GM12878 (cell line): Measurements from ENCODE around the gene CNTNAP2. TPM values are rescaled to one million over a fixed set of nuclear protein-coding genes. Genes with fewer than 3 reads are reported as not detected.

ENCODE experiments used
- ATAC-seq: fragments of 200-7000 bp; cut with Tn5 transposase; 3 replicates; pipeline ENCODE4 v1.9.1; 2020; ENCODE audit warnings: mild to moderate bottlenecking, moderate library complexity
- BruUV-seq: library from RNA; stranded (reverse); fragments of 400-500 nt; replicated peaks from 2 replicates; lab custom pipeline; 2021; lab: Mats Ljungman, UMichigan
- CTCF ChIA-PET: fragments of 300-600 bp; sonication (Branson Sonifier 250); formaldehyde crosslinking; extraction: SDS; loops from one replicate; lab custom pipeline; 2021; ENCODE audit warnings: inconsistent platforms; lab: Yijun Ruan, JAX
- POLR2A ChIA-PET: fragments of 350-600 bp; formaldehyde crosslinking; extraction: SDS; loops from one replicate; lab custom pipeline; 2021; ENCODE audit warnings: inconsistent platforms; lab: Charles Lee
- RAD21 ChIA-PET: fragments of 300-600 bp; sonication (Branson Sonifier 250); formaldehyde crosslinking; loops from one replicate; lab custom pipeline; 2023; ENCODE audit warnings: antibody characterized with exemption; ENCODE audit not compliant: unreplicated experiment; lab: Charles Lee
- SMC1A ChIA-PET: fragments of 300-600 bp; sonication (Branson Sonifier 250); formaldehyde crosslinking; loops from one replicate; lab custom pipeline; 2023; ENCODE audit not compliant: unreplicated experiment, uncharacterized antibody; lab: Charles Lee
- DNase-seq: peaks from one replicate; pipeline ENCODE4 v3.0.0-alpha.2; 2011; ENCODE audit warnings: low read depth, low spot score
- FAIRE-seq: peaks from 3 replicates; lab custom pipeline; 2011; peaks lifted over from hg19 to GRCh38; lab: Jason Lieb, UNC
- H2AFZ ChIP-seq: 2 replicates; pipeline ENCODE4 v1.6.0; 2011; ENCODE audit warnings: low read depth, low read length, control low read depth; ENCODE audit not compliant: control insufficient read depth
- H3K27ac ChIP-seq: 2 replicates; pipeline ENCODE4 v1.5.1; 2011; ENCODE audit warnings: control low read depth; ENCODE audit not compliant: control insufficient read depth, insufficient read depth
- H3K27me3 ChIP-seq, 2 experiments: replicated peaks in 1 of 2; 2 replicates each; pipeline versions ENCODE4 v1.6.0 to v1.6.1; 2011; ENCODE audit warnings: low read length in 1 of 2; ENCODE audit not compliant: control insufficient read depth in 2 of 2, insufficient read depth in 2 of 2
- H3K36me3 ChIP-seq, 2 experiments: 2 replicates each; pipeline ENCODE4 v1.5.1; 2011; ENCODE audit warnings: low read length in 1 of 2; ENCODE audit not compliant: control insufficient read depth in 2 of 2, insufficient read depth in 2 of 2
- H3K4me1 ChIP-seq: 2 replicates; pipeline ENCODE4 v1.6.1; 2011; ENCODE audit warnings: mild to moderate bottlenecking, low read length, moderate library complexity, mixed read lengths; ENCODE audit not compliant: control insufficient read depth, insufficient read depth
- H3K4me2 ChIP-seq: 2 replicates; pipeline ENCODE4 v1.6.0; 2011; ENCODE audit warnings: control low read depth; ENCODE audit not compliant: control insufficient read depth, insufficient read depth
- H3K4me3 ChIP-seq: fragments of 200-600 bp; sonication (generic); 2 replicates; pipeline ENCODE4 v1.5.1; 2016
- H3K79me2 ChIP-seq: 2 replicates; pipeline ENCODE4 v1.6.0; 2011; ENCODE audit warnings: low read length; ENCODE audit not compliant: control insufficient read depth, insufficient read depth
- H3K9ac ChIP-seq: 2 replicates; pipeline ENCODE4 v1.8.0; 2011; ENCODE audit warnings: low read length, control low read depth, mixed read lengths; ENCODE audit not compliant: control insufficient read depth, insufficient read depth
- H3K9me3 ChIP-seq: replicated peaks from 3 replicates; pipeline ENCODE4 v1.5.1; 2011; ENCODE audit warnings: mild to moderate bottlenecking, low read length; ENCODE audit not compliant: control insufficient read depth, insufficient read depth
- H4K20me1 ChIP-seq: 2 replicates; pipeline ENCODE4 v1.6.0; 2011; ENCODE audit not compliant: control insufficient read depth, insufficient read depth
- HDAC6 ChIP-seq: fragments of 200-600 bp; sonication (generic); IDR thresholded peaks from one replicate; pipeline ENCODE4 v1.8.0; 2017; ENCODE audit warnings: antibody characterized with exemption; ENCODE audit not compliant: unreplicated experiment
- IKZF2 ChIP-seq, 2 experiments: fragments of 450-650 bp; IDR thresholded peaks; 2 replicates each; pipeline ENCODE4 v1.6.1; 2017; ENCODE audit warnings: mild to moderate bottlenecking in 2 of 2, moderate library complexity in 2 of 2
- MYC ChIP-seq: IDR thresholded peaks from 2 replicates; pipeline ENCODE4 v1.6.1; 2011; ENCODE audit warnings: mild to moderate bottlenecking, low read length, moderate library complexity, inconsistent platforms; ENCODE audit not compliant: insufficient read depth, insufficient replicate concordance, insufficient read length, severe bottlenecking
- NFXL1 ChIP-seq: fragments of 450-650 bp; IDR thresholded peaks from 2 replicates; pipeline ENCODE4 v1.6.1; 2017; ENCODE audit warnings: antibody characterized with exemption, mild to moderate bottlenecking, borderline replicate concordance
- NR2C1 ChIP-seq: fragments of 450-650 bp; IDR thresholded peaks from 2 replicates; pipeline ENCODE4 v1.6.1; 2017; ENCODE audit warnings: antibody characterized with exemption, mild to moderate bottlenecking, moderate library complexity
- YBX1 ChIP-seq: fragments of 450-650 bp; IDR thresholded peaks from 2 replicates; pipeline ENCODE4 v1.6.1; 2016; ENCODE audit warnings: antibody characterized with exemption
- WGBS: methylation state at CpG from one replicate; pipeline ENCODE4 v1.1.6; 2016; ENCODE audit warnings: low lambda C conversion rate; ENCODE audit not compliant: insufficient replicate concordance, insufficient coverage; ENCODE audit errors: missing lambda C conversion rate; 5-methylcytosine and 5-hydroxymethylcytosine counted together
- in situ Hi-C: fragments of 300-500 bp; cut with MboI; formaldehyde crosslinking; loops from 9 replicates; pipeline ENCODE4 v1.14.3; 2018; ENCODE audit warnings: mixed read lengths
- intact Hi-C: fragments of 100-400 bp; cut with micrococcal nuclease; formaldehyde crosslinking; loops from one replicate; pipeline ENCODE4 v1.14.2; 2022; ENCODE audit not compliant: unreplicated experiment
- polyA plus RNA-seq, 11 experiments: library from polyadenylated mRNA; depleted of rRNA in 4 of 11; unstranded in 6 of 11; stranded (reverse) in 5 of 11; fragments of >200 nt; fragmentation: Nextera tagmentation in 4 of 11; fragmentation: Illumina TruSeq in 1 of 11; extraction: Ambion mirVana in 4 of 11; extraction: Trizol in 1 of 11; gene quantifications; 1 replicate in 1 of 11; 2 replicates in 10 of 11; pipeline versions ENCODE4 v1.2.1 to v1.2.3, GENCODE V29; 2011 to 2016; ENCODE audit warnings: inconsistent platforms in 2 of 11, missing spikeins in 2 of 11, low read depth in 1 of 11
- total RNA-seq, 4 experiments: library from RNA; depleted of rRNA in 3 of 4; stranded (reverse); fragments of >200 nt in 3 of 4; fragmentation: Illumina TruSeq in 1 of 4; extraction: Trizol in 1 of 4; gene quantifications; 2 replicates each; pipeline versions ENCODE4 v1.2.1 to v1.2.3, GENCODE V29; 2013 to 2021
- TF ChIP-seq, protein P1 (sequence below): fragments of 450-650 bp; IDR thresholded peaks from 2 replicates; pipeline ENCODE4 v1.6.1; 2016; ENCODE audit warnings: mild to moderate bottlenecking
- TF ChIP-seq, protein P2 (sequence below): fragments of 150-350 bp; IDR thresholded peaks from 2 replicates; pipeline ENCODE4 v1.6.1; 2016; ENCODE audit warnings: low read depth, low read length
- TF ChIP-seq, protein P3 (sequence below): fragments of 450-650 bp; IDR thresholded peaks from 2 replicates; pipeline ENCODE4 v1.6.1; 2017; ENCODE audit warnings: antibody characterized with exemption, mild to moderate bottlenecking, moderate library complexity
- TF ChIP-seq, protein P4 (sequence below): IDR thresholded peaks from 2 replicates; pipeline ENCODE4 v1.6.1; 2011; ENCODE audit warnings: low read depth, mild to moderate bottlenecking, low read length, moderate library complexity, borderline replicate concordance; ENCODE audit errors: extremely low read depth

CNTNAP2 gene
- total and polyA plus RNA-seq, 10 of the 15 experiments (the other 5 are each of a cell fraction or from before 2014, with no cell fraction given): 0.03 to 0.08 (median 0.03) TPM; not detected in 7

DNA sequence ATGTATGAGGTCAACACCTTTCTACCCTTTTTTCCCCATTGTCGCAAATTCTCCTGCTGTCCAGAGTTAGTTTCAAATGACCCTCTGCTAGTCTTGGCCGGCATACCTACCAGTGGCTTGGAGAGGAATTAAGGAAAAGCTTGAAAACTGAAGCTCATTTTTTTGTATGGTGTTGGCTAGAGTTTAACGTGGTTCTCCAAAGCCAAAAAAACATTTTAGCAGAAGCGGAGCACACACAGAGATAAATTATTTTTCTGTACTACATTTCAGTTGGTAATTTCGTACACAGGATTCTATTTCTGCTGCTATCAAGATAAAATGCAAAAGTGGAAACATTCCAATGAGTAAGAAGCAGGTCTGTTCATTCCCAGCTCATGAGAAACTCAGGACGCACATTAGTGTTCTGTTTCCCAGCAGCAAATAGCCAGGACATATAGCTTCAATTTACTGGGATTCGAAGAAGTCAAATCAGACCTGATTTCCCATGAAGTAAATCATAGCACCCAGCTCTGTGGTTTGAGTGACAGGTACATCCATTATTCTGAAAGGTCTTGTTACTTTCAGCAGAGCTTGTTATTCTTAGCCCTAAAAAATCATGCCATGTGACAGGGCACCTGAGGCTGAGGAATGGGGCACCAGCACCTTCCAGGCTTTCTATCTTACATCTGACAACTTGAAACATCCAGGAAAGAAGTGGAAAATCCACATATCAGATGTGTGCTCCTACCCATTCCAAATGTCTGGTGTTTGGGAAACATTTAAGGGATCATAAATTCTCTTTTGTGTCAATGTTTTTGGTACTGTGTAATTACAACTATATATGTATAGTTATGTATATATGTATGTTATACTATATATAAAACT is 2258.0 kb downstream of the CNTNAP2 start (continued):
- no peak for TF ChIP-seq NR2C1
- TF ChIP-seq IKZF2 (IDR thresholded peaks at IDR 0.05): no peak
- TF ChIP-seq, protein P1, sequence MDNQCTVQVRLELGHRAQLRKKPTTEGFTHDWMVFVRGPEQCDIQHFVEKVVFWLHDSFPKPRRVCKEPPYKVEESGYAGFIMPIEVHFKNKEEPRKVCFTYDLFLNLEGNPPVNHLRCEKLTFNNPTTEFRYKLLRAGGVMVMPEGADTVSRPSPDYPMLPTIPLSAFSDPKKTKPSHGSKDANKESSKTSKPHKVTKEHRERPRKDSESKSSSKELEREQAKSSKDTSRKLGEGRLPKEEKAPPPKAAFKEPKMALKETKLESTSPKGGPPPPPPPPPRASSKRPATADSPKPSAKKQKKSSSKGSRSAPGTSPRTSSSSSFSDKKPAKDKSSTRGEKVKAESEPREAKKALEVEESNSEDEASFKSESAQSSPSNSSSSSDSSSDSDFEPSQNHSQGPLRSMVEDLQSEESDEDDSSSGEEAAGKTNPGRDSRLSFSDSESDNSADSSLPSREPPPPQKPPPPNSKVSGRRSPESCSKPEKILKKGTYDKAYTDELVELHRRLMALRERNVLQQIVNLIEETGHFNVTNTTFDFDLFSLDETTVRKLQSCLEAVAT: no peak
- no peak for TF ChIP-seq MYC
- no peak for TF ChIP-seq YBX1

DNA sequence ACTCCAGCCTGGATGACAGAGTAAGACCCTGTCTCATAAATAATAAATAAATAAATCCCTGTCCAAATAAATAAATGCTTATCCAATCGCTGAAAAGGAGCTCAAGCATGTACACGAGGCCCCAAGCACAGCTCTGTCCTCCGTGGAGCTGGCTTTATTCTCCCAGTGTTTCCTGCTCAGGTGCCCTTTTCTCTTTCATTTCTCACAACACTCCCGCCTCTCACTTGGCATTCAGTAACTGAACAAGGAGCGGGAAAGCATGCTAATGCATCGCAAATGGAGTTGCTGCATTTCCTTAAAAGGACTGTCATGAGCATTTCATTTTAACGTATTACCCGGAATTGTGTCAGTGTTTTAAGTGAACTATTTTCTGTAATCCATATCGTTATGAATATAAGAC is 2263.1 kb downstream of the CNTNAP2 start:
- DNase-seq (no peak), FAIRE-seq (no peak), ATAC-seq (no peak)
- in situ Hi-C loops: no loop called here
- Histone ChIP-seq H3K4me3 (no peak overlapping the region), H3K4me2 (no peak overlapping the region), H4K20me1 (no peaks in the 10 kb centered on the region), H3K4me1 (no peaks in the 10 kb centered on the region), H3K36me3 (no peaks in the 10 kb centered on the region), H3K9ac (no peak overlapping the region), H3K79me2 (no peaks in the 10 kb centered on the region), H3K27ac (no peak overlapping the region), H2AFZ (no peak overlapping the region), H3K9me3 (no peaks in the 10 kb centered on the region; the same call in 2 of the 3 replicates), H3K27me3 (no peaks in the 10 kb centered on the region)
- intact Hi-C loops: no loop called here
- WGBS: 70% methylated on average over 9 of the region's 9 CpGs
- ChIA-PET SMC1A (interaction anchor here (0.7 kb wide), 1 partner anchor 77 kb away, joined by 3 read pairs; no protein-coding TSS in a partner anchor), CTCF (interaction anchor here (0.6 kb wide), 1 partner anchor 118 kb away, joined by 3 read pairs; no protein-coding TSS in a partner anchor), POLR2A (no interaction called here), RAD21 (no interaction called here)
- no TSS peak for BruUV-seq
- TF ChIP-seq HDAC6 (no peak), NFXL1 (no peak)
- TF ChIP-seq, protein P1: no peak
- TF ChIP-seq, protein P2, sequence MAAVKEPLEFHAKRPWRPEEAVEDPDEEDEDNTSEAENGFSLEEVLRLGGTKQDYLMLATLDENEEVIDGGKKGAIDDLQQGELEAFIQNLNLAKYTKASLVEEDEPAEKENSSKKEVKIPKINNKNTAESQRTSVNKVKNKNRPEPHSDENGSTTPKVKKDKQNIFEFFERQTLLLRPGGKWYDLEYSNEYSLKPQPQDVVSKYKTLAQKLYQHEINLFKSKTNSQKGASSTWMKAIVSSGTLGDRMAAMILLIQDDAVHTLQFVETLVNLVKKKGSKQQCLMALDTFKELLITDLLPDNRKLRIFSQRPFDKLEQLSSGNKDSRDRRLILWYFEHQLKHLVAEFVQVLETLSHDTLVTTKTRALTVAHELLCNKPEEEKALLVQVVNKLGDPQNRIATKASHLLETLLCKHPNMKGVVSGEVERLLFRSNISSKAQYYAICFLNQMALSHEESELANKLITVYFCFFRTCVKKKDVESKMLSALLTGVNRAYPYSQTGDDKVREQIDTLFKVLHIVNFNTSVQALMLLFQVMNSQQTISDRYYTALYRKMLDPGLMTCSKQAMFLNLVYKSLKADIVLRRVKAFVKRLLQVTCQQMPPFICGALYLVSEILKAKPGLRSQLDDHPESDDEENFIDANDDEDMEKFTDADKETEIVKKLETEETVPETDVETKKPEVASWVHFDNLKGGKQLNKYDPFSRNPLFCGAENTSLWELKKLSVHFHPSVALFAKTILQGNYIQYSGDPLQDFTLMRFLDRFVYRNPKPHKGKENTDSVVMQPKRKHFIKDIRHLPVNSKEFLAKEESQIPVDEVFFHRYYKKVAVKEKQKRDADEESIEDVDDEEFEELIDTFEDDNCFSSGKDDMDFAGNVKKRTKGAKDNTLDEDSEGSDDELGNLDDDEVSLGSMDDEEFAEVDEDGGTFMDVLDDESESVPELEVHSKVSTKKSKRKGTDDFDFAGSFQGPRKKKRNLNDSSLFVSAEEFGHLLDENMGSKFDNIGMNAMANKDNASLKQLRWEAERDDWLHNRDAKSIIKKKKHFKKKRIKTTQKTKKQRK: no peak
- TF ChIP-seq, protein P3, sequence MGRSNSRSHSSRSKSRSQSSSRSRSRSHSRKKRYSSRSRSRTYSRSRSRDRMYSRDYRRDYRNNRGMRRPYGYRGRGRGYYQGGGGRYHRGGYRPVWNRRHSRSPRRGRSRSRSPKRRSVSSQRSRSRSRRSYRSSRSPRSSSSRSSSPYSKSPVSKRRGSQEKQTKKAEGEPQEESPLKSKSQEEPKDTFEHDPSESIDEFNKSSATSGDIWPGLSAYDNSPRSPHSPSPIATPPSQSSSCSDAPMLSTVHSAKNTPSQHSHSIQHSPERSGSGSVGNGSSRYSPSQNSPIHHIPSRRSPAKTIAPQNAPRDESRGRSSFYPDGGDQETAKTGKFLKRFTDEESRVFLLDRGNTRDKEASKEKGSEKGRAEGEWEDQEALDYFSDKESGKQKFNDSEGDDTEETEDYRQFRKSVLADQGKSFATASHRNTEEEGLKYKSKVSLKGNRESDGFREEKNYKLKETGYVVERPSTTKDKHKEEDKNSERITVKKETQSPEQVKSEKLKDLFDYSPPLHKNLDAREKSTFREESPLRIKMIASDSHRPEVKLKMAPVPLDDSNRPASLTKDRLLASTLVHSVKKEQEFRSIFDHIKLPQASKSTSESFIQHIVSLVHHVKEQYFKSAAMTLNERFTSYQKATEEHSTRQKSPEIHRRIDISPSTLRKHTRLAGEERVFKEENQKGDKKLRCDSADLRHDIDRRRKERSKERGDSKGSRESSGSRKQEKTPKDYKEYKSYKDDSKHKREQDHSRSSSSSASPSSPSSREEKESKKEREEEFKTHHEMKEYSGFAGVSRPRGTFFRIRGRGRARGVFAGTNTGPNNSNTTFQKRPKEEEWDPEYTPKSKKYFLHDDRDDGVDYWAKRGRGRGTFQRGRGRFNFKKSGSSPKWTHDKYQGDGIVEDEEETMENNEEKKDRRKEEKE: no peak
- TF ChIP-seq, protein P4, sequence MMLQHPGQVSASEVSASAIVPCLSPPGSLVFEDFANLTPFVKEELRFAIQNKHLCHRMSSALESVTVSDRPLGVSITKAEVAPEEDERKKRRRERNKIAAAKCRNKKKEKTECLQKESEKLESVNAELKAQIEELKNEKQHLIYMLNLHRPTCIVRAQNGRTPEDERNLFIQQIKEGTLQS: no peak
